RWPE2 (cell line): ENCODE measurements around the gene PNMA8A.

ENCODE experiments used
- ATAC-seq: fragments of 200-7000 bp; cut with Tn5 transposase; 3 replicates; pipeline ENCODE4 v1.9.1; 2021; ENCODE audit warnings: low read depth
- DNase-seq: peaks from one replicate; pipeline ENCODE4 v3.0.0-alpha.2; 2020; ENCODE audit warnings: low spot score
- H3K27ac ChIP-seq: fragments of 450-650 bp; 2 replicates; pipeline ENCODE4 v1.5.1; 2017; ENCODE audit warnings: mild to moderate bottlenecking; ENCODE audit not compliant: poor library complexity, severe bottlenecking
- H3K27me3 ChIP-seq: fragments of 250-450 bp; sonication (Bioruptor Pico); 2 replicates; pipeline ENCODE4 v1.5.1; 2021; ENCODE audit warnings: mild to moderate bottlenecking, moderate library complexity; ENCODE audit not compliant: insufficient read depth, poor library complexity, severe bottlenecking
- H3K36me3 ChIP-seq: fragments of 250-450 bp; sonication (Bioruptor Pico); 2 replicates; pipeline ENCODE4 v1.5.1; 2020; ENCODE audit warnings: low read depth, mild to moderate bottlenecking, moderate library complexity
- H3K4me1 ChIP-seq: fragments of 250-450 bp; sonication (Bioruptor Pico); 2 replicates; pipeline ENCODE4 v1.5.1; 2021; ENCODE audit warnings: mild to moderate bottlenecking, moderate library complexity; ENCODE audit not compliant: insufficient read depth, poor library complexity, severe bottlenecking
- H3K4me3 ChIP-seq: fragments of 250-450 bp; sonication (Bioruptor Pico); 2 replicates; pipeline ENCODE4 v1.5.1; 2021; ENCODE audit warnings: mild to moderate bottlenecking, moderate library complexity; ENCODE audit not compliant: severe bottlenecking
- H3K9me3 ChIP-seq: fragments of 250-450 bp; sonication (Bioruptor Pico); 2 replicates; pipeline ENCODE4 v1.5.1; 2021; ENCODE audit warnings: mild to moderate bottlenecking, moderate library complexity; ENCODE audit not compliant: severe bottlenecking
- TF ChIP-seq, protein P1 (sequence below): fragments of 450-650 bp; IDR thresholded peaks from one replicate; pipeline ENCODE4 v1.5.1; 2017; ENCODE audit warnings: mild to moderate bottlenecking, moderate library complexity; ENCODE audit not compliant: poor library complexity, severe bottlenecking

PNMA8A gene

DNA sequence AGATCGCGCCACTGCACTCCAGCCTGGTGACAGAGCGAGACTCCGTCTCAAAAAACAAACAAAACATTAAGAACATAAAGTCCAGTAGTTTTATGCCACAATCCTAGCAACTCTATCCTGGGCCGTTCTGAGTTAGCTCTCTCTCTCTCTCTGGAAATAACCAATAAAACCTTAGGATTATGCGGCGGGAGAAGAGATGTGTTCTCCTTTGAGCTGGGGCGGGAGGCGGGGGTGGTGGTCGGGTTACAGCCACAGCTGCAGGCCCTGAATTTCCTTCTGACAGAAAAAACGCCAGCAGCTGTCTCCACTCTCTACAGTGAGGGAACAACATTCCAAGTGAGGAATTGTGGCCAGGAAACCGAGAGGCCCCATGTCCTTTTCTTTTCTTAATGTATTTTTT, 9.1 kb upstream of the PNMA8A start:
- TF ChIP-seq, protein P1, sequence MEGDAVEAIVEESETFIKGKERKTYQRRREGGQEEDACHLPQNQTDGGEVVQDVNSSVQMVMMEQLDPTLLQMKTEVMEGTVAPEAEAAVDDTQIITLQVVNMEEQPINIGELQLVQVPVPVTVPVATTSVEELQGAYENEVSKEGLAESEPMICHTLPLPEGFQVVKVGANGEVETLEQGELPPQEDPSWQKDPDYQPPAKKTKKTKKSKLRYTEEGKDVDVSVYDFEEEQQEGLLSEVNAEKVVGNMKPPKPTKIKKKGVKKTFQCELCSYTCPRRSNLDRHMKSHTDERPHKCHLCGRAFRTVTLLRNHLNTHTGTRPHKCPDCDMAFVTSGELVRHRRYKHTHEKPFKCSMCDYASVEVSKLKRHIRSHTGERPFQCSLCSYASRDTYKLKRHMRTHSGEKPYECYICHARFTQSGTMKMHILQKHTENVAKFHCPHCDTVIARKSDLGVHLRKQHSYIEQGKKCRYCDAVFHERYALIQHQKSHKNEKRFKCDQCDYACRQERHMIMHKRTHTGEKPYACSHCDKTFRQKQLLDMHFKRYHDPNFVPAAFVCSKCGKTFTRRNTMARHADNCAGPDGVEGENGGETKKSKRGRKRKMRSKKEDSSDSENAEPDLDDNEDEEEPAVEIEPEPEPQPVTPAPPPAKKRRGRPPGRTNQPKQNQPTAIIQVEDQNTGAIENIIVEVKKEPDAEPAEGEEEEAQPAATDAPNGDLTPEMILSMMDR = no peak
- Histone ChIP-seq H3K27me3 (no peaks in the 10 kb centered on the region), H3K4me1 (peaks cover 4% of the 10 kb centered on the region), H3K36me3 (no peaks in the 10 kb centered on the region), H3K9me3 (no peaks in the 10 kb centered on the region), H3K4me3 (no peak overlapping the region), H3K27ac (no peak overlapping the region)
- no peak for DNase-seq
- ATAC-seq = no peak

DNA sequence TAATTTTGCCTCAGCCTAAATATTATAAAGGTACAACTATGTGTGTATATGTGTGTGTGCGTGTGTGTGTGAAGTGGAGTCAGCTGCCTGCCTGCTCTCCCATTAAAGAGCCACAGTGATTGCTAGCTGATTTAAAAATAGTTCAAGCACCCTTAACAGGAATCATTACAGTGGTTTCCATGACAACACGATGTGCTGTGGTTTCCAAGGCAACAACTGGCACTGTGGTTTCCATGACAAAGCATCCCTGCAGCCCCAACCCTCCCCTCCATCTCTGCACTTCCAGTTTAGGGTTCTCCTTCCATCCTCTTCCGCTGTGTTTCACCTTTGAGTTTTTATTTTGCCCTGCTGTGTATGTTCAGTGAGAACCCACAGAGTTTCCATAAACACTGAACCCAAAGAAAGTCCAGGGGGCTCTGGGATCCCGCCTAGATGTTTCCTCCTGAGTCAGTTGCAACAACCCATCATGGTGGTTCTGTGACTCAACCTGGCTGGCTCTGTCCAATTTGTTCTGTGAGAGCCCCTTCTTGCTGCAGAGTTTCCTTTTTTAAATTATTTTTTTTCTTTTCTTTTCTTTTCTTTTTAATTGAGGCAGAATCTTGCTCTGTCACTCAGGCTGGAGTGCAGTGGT, 7.1 kb upstream of the PNMA8A start:
- H3K27ac ChIP-seq = no peak overlapping the region
- H3K4me1 ChIP-seq = peaks cover 10% of the 10 kb centered on the region
- no peaks in the 10 kb centered on the region for H3K27me3 ChIP-seq
- no peaks in the 10 kb centered on the region for H3K9me3 ChIP-seq
- ATAC-seq (no peak), DNase-seq (no peak)
- no peaks in the 10 kb centered on the region for H3K36me3 ChIP-seq
- no peak overlapping the region for H3K4me3 ChIP-seq
- TF ChIP-seq, protein P1 = no peak

- TF ChIP-seq, protein P1 = no peak
- Histone ChIP-seq H3K27me3 (no peaks in the 10 kb centered on the region), H3K27ac (no peak overlapping the region), H3K36me3 (no peaks in the 10 kb centered on the region), H3K9me3 (no peaks in the 10 kb centered on the region), H3K4me3 (no peak overlapping the region), H3K4me1 (peaks cover 10% of the 10 kb centered on the region)
- DNase-seq (no peak), ATAC-seq (no peak)
Observed at GRCh38 chr19:46475986-46476385, 4.6 kb upstream of the PNMA8A start.

DNA sequence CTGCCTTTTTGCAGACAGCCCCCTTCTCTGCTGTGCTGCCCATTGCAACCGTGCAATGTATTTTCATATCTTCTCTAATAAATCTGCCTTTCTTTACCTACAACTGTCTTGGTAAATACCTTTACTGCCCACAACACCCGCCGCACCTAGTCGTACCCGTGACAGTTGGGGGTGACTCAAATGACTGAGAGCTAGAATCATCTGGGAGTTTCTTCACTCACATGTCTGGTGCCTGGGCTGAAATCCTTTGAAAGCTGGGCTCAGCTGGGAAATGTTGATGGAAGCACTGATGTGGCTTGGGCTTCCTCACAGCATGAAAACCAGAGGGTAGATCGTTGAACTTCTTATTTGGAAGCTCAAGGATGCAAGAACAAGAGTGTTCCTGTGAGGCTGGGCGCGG, 2.8 kb upstream of the PNMA8A start:
- DNase-seq = no peak
- H3K9me3 ChIP-seq = no peaks in the 10 kb centered on the region
- peak; percentile 33; the same call in 2 of the 3 replicates for ATAC-seq
- H3K4me3 ChIP-seq = no peak overlapping the region
- H3K36me3 ChIP-seq = no peaks in the 10 kb centered on the region
- TF ChIP-seq, protein P1 = no peak
- no peaks in the 10 kb centered on the region for H3K27me3 ChIP-seq
- H3K4me1 ChIP-seq = peaks cover 10% of the 10 kb centered on the region
- peak overlapping the region; percentile 21 for H3K27ac ChIP-seq

- ATAC-seq = no peak
- Histone ChIP-seq H3K27ac (no peak overlapping the region), H3K36me3 (no peaks in the 10 kb centered on the region), H3K4me1 (peaks cover 10% of the 10 kb centered on the region), H3K9me3 (no peaks in the 10 kb centered on the region), H3K27me3 (no peaks in the 10 kb centered on the region), H3K4me3 (no peak overlapping the region)
- TF ChIP-seq, protein P1 = no peak
- DNase-seq = no peak
Observed at GRCh38 chr19:46472592-46472991, 1.2 kb upstream of the PNMA8A start.
